Head of caudate nucleus (tissue), 42 donors: ENCODE data around the gene ADORA2A.
A peak's percentile ranks its signal among the peaks of the same experiment; 100 is the strongest.
"Not testable (repeated sequence)": the region's sequence is repeated elsewhere in the genome, so short reads cannot be mapped to it uniquely, and the experiment has no call there.

ENCODE experiments used
- DNase-seq, 42 donors: peaks; one replicate each; pipeline versions ENCODE4 v3.0.0 to v3.0.0-alpha.2; 2020 to 2021; ENCODE audit warnings: mixed read lengths in 7 of 42
- intact Hi-C: fragments of 100-400 bp; cut with DNase I; formaldehyde crosslinking; loops from one replicate; pipeline ENCODE4 v1.15.0; 2022

The ADORA2A gene

DNA sequence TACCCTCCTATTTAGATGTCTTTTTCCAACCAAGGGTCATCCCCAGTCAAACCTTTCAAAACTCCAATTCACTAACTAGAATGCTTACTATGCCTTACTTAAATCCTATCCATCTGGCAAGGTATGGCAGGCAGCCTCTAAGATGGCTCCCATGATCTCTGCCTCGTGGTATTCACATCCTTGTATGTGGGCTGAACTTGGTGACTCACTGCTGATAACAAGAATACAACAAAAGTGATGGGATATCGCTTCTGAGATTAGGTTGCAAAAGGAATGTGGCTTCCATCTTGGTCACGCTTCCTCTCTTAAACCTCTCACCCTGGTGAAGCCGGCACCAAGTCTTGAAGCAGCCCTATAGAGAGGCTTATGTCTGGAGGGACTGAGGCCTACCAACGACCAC, 38.2 kb downstream of the ADORA2A start:
- no peak for DNase-seq
- intact Hi-C loops: no loop called here

DNA sequence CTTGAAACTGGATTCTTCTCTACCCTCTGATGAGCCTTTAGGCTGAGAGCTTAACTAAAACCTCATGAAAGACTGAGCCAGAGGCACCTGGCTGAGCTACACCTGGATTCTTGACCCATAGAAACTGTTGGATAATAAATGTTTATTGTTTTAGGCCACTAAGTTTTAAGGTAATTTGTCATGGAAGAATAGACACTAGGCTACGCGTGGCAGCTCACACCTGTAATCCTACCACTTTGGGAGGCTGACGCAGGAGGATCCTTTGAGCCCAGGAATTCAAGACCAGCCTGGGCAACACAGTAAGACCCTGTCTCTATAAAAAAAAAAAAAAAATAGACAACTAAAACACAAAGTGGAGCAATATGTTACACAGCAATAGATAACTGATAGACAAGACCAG, 38.6 kb downstream of the ADORA2A start:
- intact Hi-C loops: no loop called here
- DNase-seq: no peak

DNA sequence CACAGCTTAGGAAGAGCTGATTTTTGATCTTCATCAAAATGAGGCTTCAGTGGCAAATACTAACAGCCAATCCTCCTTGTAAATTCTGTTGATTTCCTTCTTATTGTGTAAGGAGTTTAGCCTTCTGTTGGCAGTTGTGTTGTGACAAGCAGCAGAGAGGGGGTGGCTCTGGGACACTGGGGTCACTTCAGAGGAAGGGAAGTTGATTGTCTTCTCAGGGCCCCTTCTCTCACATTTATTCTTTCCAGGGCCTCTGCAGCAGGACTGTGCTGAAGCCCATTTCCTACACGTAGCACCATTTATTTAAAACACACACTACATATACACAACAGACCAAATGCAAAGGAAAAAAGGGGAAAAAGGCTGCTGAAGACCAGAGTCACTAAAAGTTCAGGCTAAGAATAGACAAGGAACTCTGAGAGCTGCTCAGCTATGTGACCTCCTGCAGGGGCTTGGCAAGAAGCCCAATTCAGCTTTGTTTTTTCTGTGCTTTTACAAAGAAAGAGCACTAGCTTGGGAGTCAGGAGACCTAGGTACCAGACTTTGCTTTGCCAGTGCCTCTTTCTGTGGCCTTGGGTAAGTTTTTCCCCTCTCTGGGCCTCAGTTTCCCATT, 39.4 kb downstream of the ADORA2A start:
- intact Hi-C loops: no loop called here
- peak in 4 of 42 donors; percentile 15 to 54 (median 38) for DNase-seq

DNA sequence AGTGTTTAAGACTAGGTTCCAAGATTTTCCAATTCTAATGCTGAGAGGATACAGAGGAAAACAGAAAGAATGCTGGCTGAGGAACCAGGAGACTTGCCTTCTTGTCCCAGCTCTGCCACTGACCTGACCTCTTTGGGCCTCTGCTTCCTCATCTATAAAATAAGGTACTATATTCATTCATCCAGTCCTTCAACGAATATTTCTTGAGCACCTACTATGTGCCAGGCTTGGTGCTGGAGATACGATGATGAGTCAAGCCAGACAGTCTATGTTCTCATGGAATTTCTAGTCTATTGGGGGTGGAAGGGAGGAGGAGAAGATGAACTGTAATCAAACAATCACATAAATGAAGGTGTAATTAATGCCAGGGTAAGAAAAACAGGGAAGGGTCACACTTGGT, 39.9 kb downstream of the ADORA2A start:
- intact Hi-C loops: no loop called here

DNA sequence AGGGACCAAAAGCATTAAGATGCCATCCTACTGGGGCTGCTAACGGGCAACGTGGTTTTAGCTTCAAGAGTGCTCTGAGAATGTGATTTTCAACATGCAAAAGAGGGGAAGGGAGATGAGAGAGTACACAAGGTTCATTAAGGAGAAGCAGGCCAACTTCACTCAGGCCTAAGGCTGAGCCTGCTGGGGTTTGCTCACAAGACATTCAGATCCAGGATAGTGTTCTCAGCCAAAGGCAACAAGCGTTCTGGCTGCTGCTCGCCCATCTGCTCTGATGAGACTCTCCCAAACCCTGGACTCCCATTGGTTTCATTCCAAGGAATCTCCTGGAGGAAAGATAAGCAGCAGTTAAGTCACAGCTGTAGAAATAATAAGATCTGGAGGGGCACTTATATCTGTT, 44.2 kb downstream of the ADORA2A start:
- no peak for DNase-seq
- intact Hi-C loops: no loop called here

More for the DNA sequence above, 39.9 kb downstream of the ADORA2A start:
- DNase-seq: no peak

DNA sequence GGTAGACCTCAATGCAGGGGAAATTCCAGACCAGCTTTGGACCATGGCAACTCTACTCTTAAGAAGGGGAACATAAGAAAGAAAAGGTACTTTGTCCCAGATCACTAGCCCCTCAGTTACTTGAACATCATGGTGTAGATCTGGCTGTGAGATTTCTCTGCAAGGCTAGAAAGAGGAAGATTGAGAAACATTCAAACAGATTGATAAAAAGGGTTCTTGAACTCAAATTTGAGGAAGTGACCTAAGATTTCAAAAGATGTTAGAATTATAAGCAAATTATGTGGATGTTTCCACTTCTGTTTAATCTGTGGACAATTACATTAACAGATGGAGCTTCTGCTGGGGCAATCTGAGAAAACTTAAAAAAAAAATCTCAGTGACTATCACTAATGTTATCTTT, 45.9 kb downstream of the ADORA2A start:
- intact Hi-C loops: no loop called here

DNA sequence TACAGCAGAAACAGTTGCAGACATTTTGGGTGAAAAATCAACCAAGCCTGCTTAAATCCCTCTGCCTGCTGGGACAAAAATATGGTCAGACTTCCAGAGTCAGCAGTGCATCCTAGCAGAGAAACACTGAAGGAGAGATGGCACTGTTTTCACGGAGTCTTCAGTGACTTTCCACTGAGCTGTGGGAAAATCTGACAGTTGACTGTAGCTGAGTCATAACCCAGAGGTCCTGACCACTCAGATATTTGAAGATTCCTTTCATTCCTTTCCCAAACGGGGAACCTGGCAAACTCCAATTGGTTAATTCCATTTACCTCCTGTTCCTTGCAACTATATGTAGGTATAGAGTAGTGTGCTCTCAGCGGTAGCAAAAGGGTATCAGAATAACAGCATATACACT, 46.8 kb downstream of the ADORA2A start:
- intact Hi-C loops: no loop called here
- no peak for DNase-seq

More for the DNA sequence above, 45.9 kb downstream of the ADORA2A start:
- DNase-seq: no peak

DNA sequence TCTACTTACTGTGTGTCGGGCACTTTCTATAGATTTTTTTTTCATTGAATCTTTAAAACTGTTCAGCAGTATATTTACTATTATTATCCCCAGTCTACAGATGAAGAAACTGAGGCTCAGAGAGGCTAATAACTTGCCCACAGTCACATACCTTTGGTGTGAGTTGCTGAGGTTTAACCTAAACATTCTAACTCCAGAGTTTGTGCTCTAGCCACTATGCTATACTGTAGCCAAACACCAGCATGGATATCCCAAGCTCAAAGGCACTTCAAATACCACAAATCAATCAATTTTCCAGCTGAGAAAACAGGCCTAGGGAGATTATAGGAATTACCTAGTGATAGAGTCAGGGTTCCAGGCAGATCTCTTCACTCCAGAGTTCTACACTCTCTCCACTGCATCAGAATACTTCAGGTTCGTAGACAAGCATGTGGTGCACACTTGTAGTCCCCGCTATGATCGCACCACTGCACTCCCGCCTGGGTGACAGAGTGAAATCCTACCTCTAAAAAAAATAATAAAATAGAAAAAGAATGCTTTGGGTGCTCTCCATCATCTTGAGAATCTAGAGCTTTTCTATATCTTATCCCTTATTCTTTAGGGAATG, 47.4 kb downstream of the ADORA2A start:
- intact Hi-C loops: no loop called here
- DNase-seq: no peak

DNA sequence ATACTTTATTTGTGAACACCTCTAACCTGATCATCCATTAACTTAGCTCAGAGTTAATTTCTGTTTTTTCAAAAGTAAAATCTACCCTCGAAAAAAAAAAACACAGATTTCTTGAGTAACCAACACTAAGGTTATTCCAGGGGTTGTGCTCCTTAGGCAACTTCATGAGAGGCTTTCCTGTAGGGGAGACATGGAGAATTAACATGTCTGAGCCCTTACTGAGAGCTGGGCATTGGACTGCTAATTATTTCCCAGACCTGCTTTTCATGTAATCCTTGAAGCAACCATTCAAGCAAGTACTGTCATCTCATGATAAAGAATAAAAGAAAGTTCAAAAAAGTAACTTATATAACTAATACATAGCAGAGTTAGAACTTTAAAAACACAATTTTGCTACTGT, 54.2 kb downstream of the ADORA2A start:
- no peak for DNase-seq
- intact Hi-C loops: no loop called here

DNA sequence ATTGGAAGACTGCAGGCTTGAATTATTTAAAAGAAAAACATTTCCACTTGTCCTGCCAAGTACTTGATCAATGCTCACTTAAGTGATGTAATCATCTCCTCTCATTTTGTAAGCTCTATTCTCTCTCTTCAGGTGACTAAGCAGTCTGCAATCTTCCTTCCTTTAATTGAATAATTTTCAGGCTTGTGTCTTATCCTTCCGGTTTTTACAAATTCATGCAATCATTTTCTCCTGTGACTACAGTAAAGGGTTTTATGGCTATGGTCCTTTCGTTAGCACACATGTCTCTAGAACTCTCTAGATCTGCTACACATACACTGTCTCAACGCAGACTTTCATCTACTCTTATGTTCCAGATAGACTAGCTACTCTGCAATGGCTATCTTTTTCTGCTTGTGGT, 55.2 kb downstream of the ADORA2A start:
- intact Hi-C loops: no loop called here
- no peak for DNase-seq

DNA sequence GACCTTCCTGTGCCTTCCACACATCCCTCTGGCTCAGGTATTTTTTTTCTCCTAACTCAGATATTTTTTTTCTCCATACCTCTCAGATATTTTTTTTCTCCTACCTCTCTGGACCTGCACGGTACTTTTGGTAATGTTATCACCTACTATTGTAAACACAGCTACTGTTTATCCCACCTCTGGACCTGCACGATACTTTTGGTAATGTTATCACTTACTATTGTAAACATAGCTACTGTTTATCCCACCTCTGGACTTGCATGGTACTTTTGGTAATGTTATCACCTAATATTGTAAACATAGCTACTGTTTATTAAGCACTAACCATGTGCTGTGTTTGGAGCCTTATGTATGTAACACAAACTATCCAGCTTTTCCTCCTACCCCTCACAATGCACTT, 55.6 kb downstream of the ADORA2A start:
- intact Hi-C loops: no loop called here
- no peak for DNase-seq

DNA sequence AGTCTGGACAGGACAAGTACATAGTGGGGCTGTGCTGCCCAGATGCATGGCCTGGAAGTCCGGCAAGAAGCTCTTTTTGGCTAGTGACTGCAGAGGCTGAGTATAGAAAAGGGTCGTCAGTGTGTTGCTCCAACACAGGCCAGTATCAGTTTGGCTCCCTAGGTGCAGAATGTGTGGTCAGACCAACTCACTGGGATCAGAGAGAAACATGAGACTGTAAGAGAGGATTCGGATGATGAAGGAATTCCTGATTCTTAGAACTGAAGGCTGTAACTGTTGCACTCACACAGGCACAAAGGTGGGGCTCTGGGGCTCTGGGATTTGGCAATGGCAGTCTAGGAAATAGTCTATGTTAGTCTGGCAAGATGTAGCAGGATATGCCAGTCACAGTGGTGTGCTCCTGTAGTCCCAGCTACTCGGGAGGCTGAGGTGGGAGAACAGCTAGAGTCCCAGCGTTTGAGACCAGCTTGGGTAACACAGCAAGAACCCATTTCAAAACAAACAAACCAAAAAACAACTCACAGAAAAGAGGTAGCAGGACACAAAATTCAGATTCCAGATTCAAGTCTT, 56.7 kb downstream of the ADORA2A start:
- intact Hi-C loops: no loop called here
- no peak for DNase-seq

DNA sequence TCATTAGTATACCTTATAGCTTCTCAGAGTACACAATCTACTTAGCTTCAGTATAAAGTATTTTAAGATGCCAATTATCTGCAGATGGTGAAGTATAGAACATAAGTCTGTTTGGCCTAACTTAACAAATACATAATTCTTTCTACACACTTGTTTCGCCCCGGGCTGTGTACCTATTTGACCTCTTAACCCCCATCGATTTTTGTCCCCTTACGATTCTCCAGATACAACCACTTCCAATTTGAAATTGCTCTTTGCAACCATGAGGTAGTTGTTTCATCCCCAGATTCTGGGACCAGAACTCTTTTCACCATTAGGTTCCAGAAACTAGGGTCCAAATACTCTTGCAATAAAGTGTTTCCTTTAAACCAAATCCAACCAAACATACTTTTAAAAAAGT, 57.8 kb downstream of the ADORA2A start:
- no peak for DNase-seq
- intact Hi-C loops: no loop called here

DNA sequence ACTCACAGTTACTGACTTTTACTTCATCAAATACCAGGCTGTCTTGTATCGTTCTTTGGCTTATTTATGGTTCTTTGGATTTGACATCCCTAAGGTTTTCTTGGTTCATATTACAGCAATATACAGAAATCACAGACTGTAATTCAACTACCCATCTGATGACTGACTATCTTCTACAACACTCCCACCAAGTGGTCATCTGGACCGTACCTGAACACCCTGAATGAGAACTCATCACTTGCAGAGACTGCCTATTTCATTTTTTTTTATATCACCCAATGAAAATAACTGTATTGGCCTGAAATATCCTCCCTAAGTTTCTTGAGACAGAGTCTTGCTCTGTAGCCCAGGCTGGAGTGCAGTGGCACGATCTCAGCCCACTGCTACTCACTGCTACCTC, 58.2 kb downstream of the ADORA2A start:
- intact Hi-C loops: no loop called here
- DNase-seq: no peak

DNA sequence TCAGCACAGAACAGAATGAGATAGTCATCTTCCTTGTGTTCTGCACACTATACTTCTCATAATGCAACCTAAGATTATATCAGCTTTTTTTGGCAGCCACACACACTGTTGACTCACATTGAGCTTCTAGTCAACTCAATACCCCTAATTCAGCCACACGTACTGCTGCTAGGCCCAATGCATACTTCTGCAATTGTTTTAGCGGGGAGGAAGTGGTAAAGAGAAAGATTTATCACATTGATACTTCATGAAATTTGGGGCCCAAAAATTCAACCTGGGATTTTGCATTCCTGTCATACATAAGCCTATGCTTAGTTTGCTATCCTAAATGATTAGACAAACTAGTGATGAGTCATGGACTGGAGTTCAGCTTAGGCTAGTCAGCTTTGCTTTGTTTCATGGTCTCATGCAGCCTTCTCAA, 59.1 kb downstream of the ADORA2A start:
- no peak for DNase-seq
- intact Hi-C loops: no loop called here

DNA sequence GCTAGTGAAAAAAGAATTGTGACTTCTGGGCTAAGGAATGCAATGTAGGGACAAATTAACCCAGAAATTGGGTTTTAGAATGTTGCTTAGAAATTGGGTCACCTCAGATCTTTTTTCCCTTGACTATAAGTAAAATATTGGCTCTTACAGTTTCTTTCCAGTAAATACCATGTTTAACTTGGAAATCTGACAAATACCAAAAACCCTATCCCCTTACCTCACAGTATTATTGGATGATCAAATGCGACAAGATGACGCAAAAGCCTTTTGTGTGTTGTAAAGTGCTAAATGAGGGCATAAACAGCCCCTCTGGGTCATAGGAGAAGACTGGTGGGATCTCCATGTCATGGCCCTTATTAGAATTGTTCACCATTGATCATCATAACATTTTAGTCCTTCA, 61.6 kb downstream of the ADORA2A start:
- no peak for DNase-seq
- intact Hi-C loops: no loop called here

DNA sequence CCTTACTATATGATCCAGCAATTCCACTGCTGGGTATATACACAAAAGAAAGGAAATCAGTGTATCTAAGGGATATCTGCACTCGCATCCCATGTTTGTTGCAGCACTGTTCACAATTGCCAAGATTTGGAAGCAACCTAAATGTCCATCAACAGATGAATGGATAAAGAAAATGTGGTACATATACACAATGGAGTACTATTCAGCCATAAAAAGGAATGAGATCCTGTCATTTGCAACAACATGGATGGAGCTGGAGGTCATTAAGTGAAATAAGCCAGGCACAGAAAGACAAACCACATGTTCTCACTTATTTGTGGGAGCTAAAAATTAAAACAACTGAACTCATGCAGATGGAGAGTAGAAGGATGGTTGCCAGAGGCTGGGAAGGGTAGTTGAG, 62.0 kb downstream of the ADORA2A start:
- intact Hi-C loops, DNase-seq: not testable (repeated sequence)
